DMS53 (cell line): ENCODE data around the gene ARID5B.
A peak's percentile ranks its signal among the peaks of the same experiment; 100 is the strongest.
"Not testable (repeated sequence)": the region's sequence is repeated elsewhere in the genome, so short reads cannot be mapped to it uniquely, and the experiment has no call there.

Experiments used
- DNase-seq: peaks from one replicate; lab custom pipeline; 2025; lab: John Stamatoyannopoulos, UW

ARID5B gene

DNA sequence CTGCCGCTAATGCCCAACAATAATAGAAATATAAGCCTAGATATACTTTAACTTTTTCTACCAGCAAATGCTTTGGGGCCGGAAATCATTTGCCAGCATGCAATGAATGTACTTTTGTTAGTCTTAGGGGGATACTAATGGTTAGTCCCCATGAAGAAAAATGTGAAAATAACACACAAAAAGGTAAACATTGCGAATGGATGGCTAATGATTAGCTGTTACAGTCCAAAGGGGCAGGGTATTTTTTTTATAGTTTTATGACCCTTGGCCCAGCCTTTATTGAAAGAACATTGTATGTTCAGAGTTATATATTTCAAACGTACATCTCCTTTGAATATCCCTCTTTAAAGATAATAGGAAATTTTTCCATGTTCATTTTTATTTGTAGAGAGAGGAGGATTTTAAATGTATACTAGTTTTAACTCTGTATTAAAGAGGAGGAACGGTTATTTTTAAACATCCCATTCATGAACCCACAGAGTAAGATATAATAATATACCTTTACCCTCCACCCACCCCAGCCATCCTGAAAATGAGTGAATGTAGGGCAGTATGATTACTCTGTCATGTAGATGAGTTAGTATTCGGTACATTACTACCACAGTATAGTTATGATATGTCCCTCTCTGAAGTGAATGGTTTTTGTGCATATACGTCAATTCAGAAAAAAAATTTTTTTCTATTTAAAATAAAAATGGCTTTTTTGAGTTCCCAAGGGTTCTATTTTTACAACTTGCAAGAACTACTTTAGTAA is 63.6 kb downstream of the ARID5B start:
- DNase-seq = no peak

DNA sequence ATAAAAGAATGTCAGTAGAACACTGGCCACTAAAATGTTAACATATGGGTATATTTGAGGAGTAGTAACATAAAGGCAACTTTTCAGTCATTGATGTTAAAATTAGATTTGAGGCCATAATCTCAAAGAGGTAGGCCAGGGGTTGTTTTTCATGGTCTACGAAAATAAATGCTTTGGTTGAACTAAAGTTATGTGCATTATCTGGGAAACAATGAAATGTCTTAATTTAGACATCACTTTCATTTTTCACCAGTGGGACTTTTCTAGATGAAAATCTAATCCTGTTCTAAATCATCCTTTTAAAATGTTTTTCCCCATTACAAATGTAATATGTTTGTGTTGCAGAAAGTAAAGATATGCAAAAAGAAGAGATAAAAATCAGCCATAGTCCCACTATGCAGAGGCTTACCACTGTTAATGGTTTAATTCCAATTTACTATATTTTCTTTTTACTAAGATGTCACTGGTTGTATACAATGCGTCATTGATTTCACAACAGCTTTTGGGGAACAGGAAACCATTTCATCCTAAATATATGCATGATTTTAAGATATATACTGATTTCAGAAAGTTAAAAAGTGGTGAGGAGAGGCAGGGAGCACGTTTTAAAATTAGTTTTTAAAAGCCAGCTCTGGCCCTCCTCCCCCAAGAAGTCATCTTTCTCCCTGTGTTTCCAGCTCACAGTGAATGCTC is 64.3 kb downstream of the ARID5B start:
- no peak for DNase-seq

DNA sequence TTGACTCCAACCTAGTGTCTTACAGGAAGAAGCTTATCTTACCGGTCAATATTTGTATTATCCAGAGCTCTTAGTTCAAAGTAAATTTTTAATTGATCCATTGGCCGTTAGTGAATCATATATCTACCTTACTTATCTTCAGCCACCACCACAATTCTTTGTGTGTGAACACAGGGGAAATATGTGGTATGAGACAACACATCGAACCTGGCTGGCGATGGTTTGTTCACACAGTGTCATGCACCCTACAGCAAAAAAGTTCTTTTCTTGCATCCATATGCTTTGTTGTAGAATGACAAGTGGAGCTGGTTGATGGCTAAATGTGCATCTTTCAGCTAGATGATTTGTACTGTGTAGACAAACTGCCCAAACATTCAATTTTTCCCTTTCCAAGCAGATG is 65.8 kb downstream of the ARID5B start:
- DNase-seq = no peak

DNA sequence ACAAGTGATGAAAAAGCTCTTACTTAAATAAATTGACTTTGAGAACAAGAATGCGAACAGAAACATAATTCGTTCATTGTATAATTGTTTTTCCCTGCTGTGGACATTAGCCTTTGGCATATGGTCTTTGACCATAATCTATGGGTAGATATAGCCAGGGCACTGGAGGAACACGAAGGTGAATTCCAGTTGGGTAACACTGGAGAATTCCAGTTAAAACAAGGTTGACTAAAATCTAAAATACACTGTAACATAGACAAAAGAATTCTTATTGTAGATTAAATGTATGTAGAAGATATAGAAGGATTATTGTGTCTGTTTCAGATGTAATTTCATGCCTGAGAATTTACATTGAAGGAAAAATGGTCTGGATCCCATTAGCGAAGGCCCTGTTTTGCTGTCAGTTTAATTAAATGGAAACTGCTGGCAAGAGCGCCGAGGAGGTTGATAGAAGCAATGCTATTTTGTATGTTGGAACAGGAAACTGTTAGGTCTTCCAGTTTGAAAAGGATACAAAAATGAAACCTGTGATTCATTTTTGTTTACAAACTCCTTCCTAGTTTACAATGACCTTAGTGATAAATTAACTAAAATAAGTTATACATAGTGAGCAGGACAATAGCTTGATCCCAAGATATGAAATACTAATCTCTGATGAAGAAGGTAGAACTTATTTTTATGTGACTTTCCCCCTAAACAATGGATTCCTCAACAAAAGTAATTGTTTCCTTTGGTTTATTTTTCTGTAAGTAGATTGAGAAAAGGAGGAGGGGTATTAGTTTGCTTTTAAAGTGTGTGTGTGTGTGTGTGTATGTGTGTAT is 68.9 kb downstream of the ARID5B start:
- DNase-seq = no peak

DNA sequence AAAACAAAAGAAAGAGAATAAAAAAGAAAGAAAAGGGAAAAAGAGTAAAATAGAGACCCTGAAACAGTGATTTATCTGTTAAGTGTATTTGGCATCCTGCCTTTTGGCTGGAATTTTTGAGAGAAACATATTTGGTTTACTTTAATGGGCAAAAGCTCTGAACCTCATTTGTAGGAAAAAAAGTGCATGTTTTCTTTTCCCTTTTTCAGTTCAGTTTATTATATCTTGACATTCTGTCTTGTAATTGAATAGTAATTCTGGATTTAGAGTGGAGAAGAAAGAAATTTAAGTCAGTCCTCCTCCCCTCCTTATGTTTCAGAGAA is 69.5 kb downstream of the ARID5B start:
- DNase-seq = no peak

- no peak for DNase-seq
Measured at GRCh38 chr10:61973169-61973568, 71.7 kb downstream of the ARID5B start.

- DNase-seq = no peak
Measured at GRCh38 chr10:61973906-61974305, 72.4 kb downstream of the ARID5B start.

DNA sequence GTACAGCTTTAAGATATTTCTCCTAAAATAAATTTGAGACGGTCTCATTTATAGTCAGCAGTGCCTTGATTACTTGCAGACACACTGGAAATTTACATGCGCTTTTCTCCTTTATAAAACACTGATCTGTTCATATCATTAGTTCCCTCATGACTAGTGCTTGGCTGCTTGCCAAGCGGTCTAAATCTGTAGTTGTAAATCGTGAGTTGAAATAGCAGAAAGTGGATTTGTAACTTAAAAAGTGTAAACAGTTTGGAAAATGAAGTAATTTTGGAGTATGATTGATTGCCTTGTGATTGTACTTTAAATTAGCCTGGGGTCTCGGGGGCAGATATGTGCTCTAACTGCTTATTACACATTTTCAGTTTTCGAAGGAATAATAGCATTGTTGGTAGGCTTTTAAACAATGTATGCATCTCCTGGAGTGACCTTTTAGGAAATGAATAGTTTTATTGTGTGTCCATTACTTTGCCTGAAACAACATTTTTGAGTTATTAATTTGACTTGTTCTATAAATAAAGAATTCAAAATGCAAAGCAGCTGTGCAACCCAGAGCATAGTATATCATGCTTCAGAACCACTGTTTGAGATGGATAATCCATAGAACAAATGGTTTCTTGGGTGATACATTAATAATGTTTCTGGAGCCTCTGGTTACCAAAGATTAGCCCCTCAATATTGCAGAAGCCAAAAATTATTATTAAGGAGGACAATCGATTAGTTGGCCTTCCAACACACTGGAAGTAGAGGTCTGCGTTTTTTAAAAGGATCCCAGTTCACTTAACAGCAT is 73.3 kb downstream of the ARID5B start:
- DNase-seq = peak; percentile 6

- DNase-seq = no peak
Measured at GRCh38 chr10:61975391-61975932, 74.0 kb downstream of the ARID5B start.

GRCh38 chr10:61976951-61977721 is 75.6 kb downstream of the ARID5B start:
- not testable (repeated sequence) for DNase-seq

DNA sequence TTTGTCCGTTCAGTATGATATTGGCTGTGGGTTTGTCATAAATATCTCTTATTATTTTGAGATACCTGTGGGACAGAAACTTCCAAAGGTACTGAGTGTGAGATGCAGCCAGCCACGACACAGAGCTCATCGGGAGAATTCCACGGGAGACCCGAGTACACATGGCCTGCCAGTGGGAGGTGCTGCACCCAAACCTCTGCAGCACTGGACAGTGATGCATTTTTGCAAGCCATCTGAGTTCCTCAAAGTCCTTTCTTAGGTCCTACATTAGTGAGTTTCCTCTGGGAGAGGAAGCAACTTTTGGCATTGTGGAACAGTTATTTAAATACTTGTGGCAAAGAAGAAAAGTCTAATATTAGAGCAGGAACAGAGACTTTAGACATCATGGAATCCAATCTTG is 77.5 kb downstream of the ARID5B start:
- DNase-seq = peak; percentile 6

DNA sequence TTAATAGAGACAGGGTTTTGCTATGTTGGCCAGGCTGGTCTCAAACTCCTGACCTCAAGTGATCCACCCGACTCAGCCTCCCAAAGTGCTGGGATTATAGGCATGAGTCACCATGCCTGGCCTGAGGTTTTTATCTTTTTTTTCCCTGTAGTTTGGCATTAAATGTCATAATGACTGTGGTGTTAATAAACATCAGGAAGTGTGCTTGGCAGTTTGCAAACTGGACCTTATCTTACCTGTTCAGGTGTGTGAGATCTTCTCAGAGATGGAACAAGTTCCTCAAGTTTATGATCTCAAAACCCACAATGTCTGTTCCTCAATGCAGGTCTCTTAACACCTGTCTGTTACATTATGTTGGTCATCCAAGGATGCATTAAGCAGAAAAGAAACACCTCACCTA is 80.0 kb downstream of the ARID5B start:
- peak; percentile 17 for DNase-seq

GRCh38 chr10:61983255-61983654 is 81.8 kb downstream of the ARID5B start:
- DNase-seq = no peak

GRCh38 chr10:61984803-61985418 is 83.4 kb downstream of the ARID5B start:
- no peak for DNase-seq

DNA sequence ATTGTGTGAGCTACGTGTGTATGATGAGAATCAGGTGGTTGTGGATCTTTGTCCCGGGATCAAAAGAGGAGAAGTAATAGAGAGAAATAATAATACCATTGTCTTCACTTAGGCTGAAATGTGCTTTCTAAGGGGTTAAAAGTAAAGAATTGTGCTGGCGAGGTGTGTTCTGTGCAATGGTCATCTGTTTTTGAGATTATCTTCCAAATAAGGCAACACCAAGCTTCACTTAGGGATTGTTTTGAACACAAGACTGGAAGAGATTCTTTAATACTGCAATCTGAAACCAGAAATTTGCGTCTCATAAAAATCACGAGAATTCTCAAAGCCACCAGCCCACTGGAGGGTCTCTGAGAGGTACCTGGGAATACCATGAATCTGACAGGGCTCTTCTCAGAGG is 84.2 kb downstream of the ARID5B start:
- DNase-seq = no peak

GRCh38 chr10:61986382-61986781 is 84.9 kb downstream of the ARID5B start:
- DNase-seq = no peak

- DNase-seq = no peak
Measured at GRCh38 chr10:61986788-61987492, 85.4 kb downstream of the ARID5B start.

GRCh38 chr10:61987537-61987936 is 86.0 kb downstream of the ARID5B start:
- no peak for DNase-seq

DNA sequence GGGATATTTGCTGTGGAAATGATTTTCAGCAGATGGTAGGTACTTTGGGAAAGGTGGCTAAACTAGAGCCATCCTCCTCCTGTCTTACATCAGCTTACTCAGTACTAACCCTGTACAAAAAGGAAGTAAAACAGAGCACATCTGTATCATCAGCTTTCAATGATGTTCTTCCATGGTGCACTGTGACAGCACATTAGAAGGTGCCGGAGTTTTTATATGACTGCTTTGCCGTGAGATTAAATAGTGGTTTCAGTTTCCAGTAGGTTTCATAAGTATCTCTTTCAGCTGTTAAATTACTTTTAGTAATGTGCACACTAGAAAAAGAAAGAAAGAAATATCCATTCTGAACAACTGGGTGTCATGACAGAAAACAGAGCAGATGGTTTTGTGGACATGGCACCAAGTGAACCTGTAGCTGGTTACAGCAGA is 86.5 kb downstream of the ARID5B start:
- no peak for DNase-seq
